Islet precursor cell (in vitro differentiated cells): ENCODE results near the gene H3-3A.

Experiments used
- DNase-seq: peaks from one replicate; pipeline ENCODE4 v3.0.0-alpha.2; 2018

Gene H3-3A

GRCh38 chr1:226062558-226063223 lies at the start of gene H3-3A:
Gene H3-3A, plus strand, starts transcription at chr1:226062716. Its CDS starts 1,636 bp downstream, at chr1:226064352.
- peak; percentile 97 for DNase-seq

DNA sequence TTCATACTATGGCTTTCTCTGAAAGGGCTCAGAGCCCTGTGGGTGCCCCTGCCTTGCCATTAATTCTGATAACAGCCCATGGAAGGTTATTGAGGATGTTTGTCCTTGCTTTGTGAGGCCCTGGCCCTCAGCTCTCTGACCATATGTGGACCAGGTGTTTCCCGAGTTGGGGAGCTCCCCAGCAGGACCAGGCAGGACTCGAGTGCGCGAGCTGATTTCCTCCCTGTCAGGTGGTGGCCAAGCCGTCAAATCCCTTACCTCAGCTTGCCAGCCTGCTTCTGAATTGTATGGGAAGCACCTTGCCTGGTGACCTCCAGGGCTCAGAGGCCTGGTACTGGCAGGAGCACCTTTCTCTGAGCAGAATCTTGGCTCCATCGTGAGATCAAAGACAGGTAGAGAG lies 45.4 kb upstream of the H3-3A start:
- DNase-seq = no peak

DNA sequence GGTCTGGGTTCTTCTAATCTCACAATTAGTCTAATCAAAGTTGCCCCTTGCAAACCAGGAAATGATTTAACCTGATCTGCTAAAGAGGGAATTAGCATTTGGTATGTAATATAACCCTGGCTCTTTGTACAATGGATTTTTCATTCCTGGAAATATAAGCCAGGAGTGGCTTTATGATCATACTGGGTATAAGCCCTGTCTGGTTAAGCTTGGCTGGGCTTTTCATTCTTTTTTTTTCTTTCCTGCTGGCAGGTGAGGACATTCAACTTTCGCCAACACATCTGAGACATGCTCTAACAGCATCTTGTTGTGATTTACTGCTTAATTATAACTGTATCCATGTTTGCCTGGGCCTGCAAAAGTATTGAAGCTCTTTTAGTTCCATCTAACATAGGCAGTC lies 42.9 kb upstream of the H3-3A start:
- no peak for DNase-seq

GRCh38 chr1:226021401-226021800 lies 41.1 kb upstream of the H3-3A start:
- DNase-seq = no peak

DNA sequence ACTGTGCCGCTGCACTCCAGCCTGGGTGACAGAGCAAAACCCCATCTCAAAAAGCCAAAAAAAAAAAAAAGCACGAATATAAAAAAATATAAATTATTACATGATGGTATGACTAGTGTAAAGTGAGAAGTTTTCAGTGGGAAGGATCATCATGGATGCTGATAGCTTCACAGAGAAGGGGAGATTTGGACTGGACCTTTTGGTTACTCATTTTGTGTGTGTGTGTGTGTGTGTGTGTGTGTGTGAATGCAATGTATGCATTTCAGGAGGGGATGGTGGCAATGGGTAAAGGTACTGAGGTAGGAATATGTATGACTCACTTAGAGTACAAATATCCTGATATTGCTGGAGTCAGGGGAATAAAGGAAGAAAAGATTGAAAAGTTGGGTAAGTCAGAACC lies 40.7 kb upstream of the H3-3A start:
- DNase-seq = no peak

DNA sequence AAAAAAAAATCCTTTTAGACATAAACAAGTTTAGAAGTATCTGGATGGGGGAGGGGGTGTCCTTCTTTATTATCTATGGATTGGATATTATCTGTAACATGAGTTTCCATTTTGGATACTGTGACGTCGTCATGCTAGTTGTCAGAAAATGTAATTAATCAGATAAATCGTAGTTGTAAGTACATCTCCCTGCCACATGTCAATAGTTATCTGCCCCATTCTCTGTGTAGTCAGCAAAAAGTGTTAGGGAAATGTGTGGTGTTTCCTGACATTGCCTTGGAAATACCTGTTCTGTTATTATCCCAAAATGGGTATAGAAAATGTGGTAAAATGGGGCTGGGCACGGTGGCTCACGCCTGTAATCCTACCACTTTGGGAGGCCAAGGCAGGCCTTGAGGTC lies 38.8 kb upstream of the H3-3A start:
- DNase-seq = no peak

- DNase-seq = no peak
Measured at GRCh38 chr1:226026833-226027232, 35.7 kb upstream of the H3-3A start.

GRCh38 chr1:226027538-226028217 lies 34.8 kb upstream of the H3-3A start:
- DNase-seq = no peak

- no peak for DNase-seq
Measured at GRCh38 chr1:226029093-226029496, 33.4 kb upstream of the H3-3A start.

- DNase-seq = no peak
Measured at GRCh38 chr1:226029568-226030225, 32.8 kb upstream of the H3-3A start.

GRCh38 chr1:226033582-226033981 lies 28.9 kb upstream of the H3-3A start:
- DNase-seq = no peak

GRCh38 chr1:226033991-226034390 lies 28.5 kb upstream of the H3-3A start:
- DNase-seq = no peak

DNA sequence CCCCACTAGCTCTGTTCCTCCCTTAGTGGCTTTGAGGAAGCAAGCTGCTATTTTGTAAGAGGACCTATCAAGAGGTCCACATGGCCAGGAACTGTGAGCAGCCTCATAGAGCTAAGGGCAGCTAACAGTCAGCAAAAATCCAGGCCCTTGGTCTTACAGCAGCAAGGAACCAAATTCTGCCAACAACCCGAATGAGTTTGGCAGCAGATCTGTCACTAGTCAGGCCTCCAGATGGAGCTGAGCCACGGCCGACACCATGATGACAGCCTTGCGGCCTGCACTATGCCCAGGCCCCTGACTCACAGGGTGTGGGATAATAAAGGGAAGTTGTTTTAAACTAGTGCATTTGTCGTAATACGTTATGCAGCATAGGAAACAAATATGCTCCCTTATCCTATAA lies 28.0 kb upstream of the H3-3A start:
- peak; percentile 60 for DNase-seq

DNA sequence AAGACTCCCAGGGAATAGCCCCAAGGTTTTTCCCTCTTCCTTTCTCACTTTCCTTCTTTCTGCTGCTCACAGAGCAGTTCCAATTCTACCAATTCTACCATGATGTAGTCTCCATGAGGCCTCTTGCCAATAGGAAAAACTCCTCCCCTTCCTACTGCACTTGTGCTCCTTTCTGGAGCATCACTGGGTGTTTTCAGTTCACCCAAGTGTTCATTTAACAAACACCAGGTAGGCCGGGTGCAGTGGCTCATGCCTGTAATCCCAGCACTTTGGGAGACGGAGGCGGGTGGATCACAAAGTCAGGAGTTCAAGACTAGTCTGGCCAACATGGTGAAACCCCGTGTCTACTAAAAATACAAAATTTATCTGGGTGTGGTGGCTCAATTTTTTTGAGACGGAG lies 26.6 kb upstream of the H3-3A start:
- no peak for DNase-seq

DNA sequence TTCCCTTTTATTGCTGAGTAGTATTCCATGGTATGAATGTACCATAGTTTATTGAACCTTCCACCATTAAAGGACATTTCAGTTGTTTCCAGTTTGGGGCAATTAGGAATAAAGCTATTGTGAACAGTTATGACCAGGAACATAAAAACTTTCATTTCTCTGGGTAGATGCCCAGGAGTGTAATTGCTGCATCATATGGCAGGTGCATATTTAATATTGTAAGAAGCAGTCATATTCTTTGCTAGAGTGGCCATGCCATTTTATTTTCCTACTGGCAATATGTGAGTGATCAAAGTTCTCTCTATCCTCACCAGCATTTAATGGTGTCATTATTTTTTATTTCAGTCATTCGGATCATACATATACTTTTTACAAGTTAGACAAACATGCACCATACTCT lies 23.9 kb upstream of the H3-3A start:
- no peak for DNase-seq

DNA sequence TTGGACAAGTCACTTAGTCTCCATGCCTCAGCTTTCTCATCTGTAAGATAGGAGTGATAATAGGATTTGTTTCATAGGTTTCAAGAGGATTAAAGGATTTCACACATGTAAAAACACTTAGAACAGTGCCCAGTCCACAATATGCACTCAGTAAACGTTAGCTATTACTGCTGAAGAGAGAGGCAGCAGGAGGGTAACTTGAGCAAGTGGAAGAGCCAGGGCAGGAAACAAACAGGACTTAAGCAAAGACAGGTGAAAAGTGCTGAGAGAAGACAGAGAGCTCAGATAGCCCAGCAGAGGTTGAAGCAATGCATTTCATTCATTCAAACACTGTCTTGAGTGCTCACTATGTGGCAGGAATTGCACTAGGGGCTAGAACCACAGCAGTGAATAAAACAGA lies 21.1 kb upstream of the H3-3A start:
- DNase-seq = no peak

GRCh38 chr1:226044514-226045101 lies 17.9 kb upstream of the H3-3A start:
- DNase-seq = no peak

GRCh38 chr1:226046240-226046639 lies 16.3 kb upstream of the H3-3A start:
- DNase-seq = no peak

DNA sequence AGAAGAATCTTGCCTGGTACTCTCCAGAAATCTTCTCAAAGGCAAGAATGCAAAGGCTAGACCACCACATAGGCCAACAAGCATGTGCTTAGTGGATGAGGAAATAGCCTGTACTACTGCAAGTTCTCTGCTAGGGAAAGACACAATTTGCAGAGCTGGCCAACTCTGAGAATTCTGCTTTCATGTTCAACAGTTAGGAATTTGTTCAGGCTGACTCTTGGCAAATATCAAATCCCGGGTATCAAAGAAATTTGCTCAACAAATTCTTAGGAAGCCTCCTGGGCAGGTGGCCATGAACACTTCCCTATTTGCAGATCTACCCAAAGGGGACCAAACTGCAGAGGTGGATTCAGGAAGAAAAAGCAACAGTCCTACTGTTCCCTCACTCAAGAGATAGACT lies 15.0 kb upstream of the H3-3A start:
- DNase-seq = no peak

GRCh38 chr1:226048886-226049285 lies 13.6 kb upstream of the H3-3A start:
- DNase-seq = no peak

GRCh38 chr1:226050133-226050532 lies 12.4 kb upstream of the H3-3A start:
- no peak for DNase-seq

- DNase-seq = no peak
Measured at GRCh38 chr1:226051365-226051764, 11.2 kb upstream of the H3-3A start.

DNA sequence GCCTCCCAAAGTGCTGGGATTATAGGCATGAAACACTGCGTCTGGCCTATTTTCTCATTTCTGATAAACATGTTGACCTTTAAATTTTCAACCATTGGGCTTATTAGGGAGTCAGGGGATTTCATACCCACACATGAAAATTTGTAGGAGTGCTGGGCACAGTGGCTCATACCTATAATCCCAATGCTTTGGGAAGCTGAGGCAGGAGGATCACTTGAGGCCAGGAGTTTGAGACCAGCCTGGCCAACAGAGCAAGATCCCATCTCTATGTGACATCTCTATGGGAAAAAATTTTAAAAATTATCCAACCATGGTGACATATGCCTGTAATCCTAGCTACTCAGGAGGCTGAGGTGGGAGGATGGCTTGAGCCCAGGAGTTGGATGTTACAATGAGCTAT lies 10.5 kb upstream of the H3-3A start:
- DNase-seq = no peak
